Activated T-cell treated with anti-CD3 and anti-CD28 coated beads for 24 hours (primary cell): ENCODE measurements around the gene GPD1L.
"Not testable (repeated sequence)": the region's sequence is repeated elsewhere in the genome, so short reads cannot be mapped to it uniquely, and the experiment has no call there.

Experiments used
- DNase-seq: peaks from one replicate; pipeline ENCODE4 v3.0.0-alpha.2; 2020; ENCODE audit warnings: low read depth

The GPD1L gene

GRCh38 chr3:32181365-32181764 lies 74.9 kb downstream of the GPD1L start:
- DNase-seq, result no peak

GRCh38 chr3:32181796-32182195 lies 75.4 kb downstream of the GPD1L start:
- no peak for DNase-seq

- no peak for DNase-seq
Measured at GRCh38 chr3:32184187-32184730, 77.8 kb downstream of the GPD1L start.

GRCh38 chr3:32186097-32186496 lies 79.7 kb downstream of the GPD1L start:
- DNase-seq, result no peak

GRCh38 chr3:32186876-32187275 lies 80.5 kb downstream of the GPD1L start:
- DNase-seq, result no peak

GRCh38 chr3:32189693-32190092 lies 83.3 kb downstream of the GPD1L start:
- no peak for DNase-seq

- not testable (repeated sequence) for DNase-seq
Measured at GRCh38 chr3:32190556-32190955, 84.1 kb downstream of the GPD1L start.

GRCh38 chr3:32193101-32193500 lies 86.7 kb downstream of the GPD1L start:
- no peak for DNase-seq

GRCh38 chr3:32194653-32195052 lies 88.2 kb downstream of the GPD1L start:
- no peak for DNase-seq

GRCh38 chr3:32195995-32196540 lies 89.6 kb downstream of the GPD1L start:
- no peak for DNase-seq

GRCh38 chr3:32197991-32198390 lies 91.6 kb downstream of the GPD1L start:
- DNase-seq, result no peak

GRCh38 chr3:32198714-32199113 lies 92.3 kb downstream of the GPD1L start:
- no peak for DNase-seq

- DNase-seq, result no peak
Measured at GRCh38 chr3:32200490-32200889, 94.1 kb downstream of the GPD1L start.

GRCh38 chr3:32200992-32201758 lies 94.8 kb downstream of the GPD1L start:
- no peak for DNase-seq

GRCh38 chr3:32202496-32202895 lies 96.1 kb downstream of the GPD1L start:
- DNase-seq, result no peak

- no peak for DNase-seq
Measured at GRCh38 chr3:32203854-32204253, 97.4 kb downstream of the GPD1L start.

- DNase-seq, result no peak
Measured at GRCh38 chr3:32208447-32208846, 102.0 kb downstream of the GPD1L start.

GRCh38 chr3:32215185-32215584 lies 108.8 kb downstream of the GPD1L start:
- DNase-seq, result no peak

GRCh38 chr3:32216172-32216783 lies 109.9 kb downstream of the GPD1L start:
- DNase-seq, result no peak

- DNase-seq, result no peak
Measured at GRCh38 chr3:32217339-32217738, 110.9 kb downstream of the GPD1L start.
